DOHH2 (cell line): ENCODE data around the gene SPANXA1.

Experiments
- CTCF ChIP-seq: fragments of 200-600 bp; sonication (generic); IDR thresholded peaks from one replicate; pipeline ENCODE4 v1.5.1; 2014; ENCODE audit warnings: antibody characterized with exemption, mild to moderate bottlenecking, low read depth, low read length; ENCODE audit not compliant: poor library complexity, severe bottlenecking
- EZH2phosphoT487 ChIP-seq: fragments of 200-600 bp; sonication (generic); IDR thresholded peaks from 2 replicates; pipeline ENCODE4 v1.6.1; 2017; ENCODE audit warnings: borderline replicate concordance, mild to moderate bottlenecking, antibody characterized with exemption, low read length, moderate library complexity, mixed read lengths

- TF ChIP-seq CTCF, result no peak
- no peak for TF ChIP-seq EZH2phosphoT487
These were observed 47.6 kb upstream of the SPANXA1 start for GRCh38 chrX:141632124-141632523.
